ENCODE measurements around the gene SERPINB7.

DNA sequence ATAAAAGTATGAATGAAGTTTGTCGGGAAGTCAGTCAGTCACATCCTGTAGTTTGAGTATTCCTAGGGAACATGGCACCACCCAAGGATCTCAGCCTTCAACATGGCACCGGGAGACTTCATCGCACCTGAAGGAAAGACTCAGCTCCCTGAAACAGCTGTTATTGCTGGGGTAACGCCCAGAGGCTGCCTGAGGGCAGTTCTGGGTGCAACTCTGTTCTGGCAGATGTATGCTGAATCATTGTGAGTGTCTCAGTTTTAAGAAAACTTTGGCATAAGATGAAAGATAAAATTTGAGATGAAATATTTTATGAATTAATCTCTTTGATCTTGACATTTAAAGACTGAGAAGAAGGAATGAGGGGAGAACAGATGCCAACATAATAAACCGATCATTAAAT, 62.4 kb downstream of the SERPINB7 start:
- TF ChIP-seq POLR2A (IDR thresholded peaks at IDR 0.05) = no peak
- TF ChIP-seq, protein P1, sequence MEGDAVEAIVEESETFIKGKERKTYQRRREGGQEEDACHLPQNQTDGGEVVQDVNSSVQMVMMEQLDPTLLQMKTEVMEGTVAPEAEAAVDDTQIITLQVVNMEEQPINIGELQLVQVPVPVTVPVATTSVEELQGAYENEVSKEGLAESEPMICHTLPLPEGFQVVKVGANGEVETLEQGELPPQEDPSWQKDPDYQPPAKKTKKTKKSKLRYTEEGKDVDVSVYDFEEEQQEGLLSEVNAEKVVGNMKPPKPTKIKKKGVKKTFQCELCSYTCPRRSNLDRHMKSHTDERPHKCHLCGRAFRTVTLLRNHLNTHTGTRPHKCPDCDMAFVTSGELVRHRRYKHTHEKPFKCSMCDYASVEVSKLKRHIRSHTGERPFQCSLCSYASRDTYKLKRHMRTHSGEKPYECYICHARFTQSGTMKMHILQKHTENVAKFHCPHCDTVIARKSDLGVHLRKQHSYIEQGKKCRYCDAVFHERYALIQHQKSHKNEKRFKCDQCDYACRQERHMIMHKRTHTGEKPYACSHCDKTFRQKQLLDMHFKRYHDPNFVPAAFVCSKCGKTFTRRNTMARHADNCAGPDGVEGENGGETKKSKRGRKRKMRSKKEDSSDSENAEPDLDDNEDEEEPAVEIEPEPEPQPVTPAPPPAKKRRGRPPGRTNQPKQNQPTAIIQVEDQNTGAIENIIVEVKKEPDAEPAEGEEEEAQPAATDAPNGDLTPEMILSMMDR (IDR thresholded peaks at IDR 0.05) = no peak

Data from sigmoid colon (tissue), 3 donors.